C4-2B (cell line): ENCODE measurements around the gene ENG.
A peak's percentile ranks its signal among the peaks of the same experiment; 100 is the strongest.

Experiments used
- H3K27ac ChIP-seq: fragments of 450-650 bp; 2 replicates; pipeline ENCODE4 v1.5.1; 2017
- CTCF ChIP-seq: fragments of 450-650 bp; conservative IDR thresholded peaks from 2 replicates; pipeline ENCODE4 v1.5.1; 2017; ENCODE audit warnings: mild to moderate bottlenecking
- ZFX ChIP-seq: fragments of 450-650 bp; IDR thresholded peaks from 2 replicates; pipeline ENCODE4 v1.6.1; 2017

The ENG gene

GRCh38 chr9:127776195-127776923 is 78.1 kb downstream of the ENG start:
- no peak for TF ChIP-seq ZFX
- no peak for TF ChIP-seq CTCF
- no peak overlapping the region for H3K27ac ChIP-seq

DNA sequence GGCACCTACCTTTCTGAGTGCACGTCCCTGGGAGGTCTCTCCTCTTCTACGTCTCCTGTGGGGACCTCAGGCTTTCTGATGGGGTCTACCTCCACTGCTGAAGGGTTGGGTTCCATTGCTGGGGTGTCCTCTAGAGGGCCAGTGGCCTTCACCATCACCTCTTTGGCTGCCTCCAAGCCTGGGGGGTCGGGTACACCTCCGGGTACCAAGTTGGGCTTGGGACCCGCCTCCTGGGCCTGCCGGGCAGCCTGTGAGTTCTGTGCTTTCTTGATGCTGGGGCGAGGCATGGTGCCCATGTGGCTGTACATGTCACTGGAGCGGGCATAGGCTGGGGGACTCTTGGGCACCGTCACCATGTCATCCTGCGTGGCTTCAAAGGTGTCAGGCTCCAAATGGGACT is 80.5 kb downstream of the ENG start:
- TF ChIP-seq CTCF (no peak), ZFX (no peak)

DNA sequence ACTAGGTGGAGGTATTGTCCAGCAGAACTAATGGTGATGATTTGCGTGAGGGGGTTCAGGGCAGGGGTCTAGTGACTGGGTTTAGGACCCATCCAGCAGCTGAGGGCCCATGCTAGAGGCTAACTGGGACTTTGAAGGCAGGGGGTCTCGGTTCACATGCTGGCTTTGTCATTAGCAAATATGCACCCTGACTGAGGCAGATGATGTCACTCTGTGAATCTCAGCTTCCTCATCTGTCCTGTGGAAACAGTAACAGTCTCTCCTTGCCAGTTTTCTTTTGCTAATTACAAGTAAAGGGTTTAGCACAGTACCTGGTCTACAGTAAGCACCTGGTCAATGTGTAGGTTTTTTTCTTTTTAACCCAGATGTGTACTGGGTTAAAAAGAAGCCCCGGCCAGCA is 81.2 kb downstream of the ENG start:
- TF ChIP-seq CTCF (no peak), ZFX (no peak)
- H3K27ac ChIP-seq: no peak overlapping the region

More for the DNA sequence above, 80.5 kb downstream of the ENG start:
- no peak overlapping the region for H3K27ac ChIP-seq

GRCh38 chr9:127772603-127773002 is 81.9 kb downstream of the ENG start:
- H3K27ac ChIP-seq: no peak overlapping the region
- no peak for TF ChIP-seq ZFX
- no peak for TF ChIP-seq CTCF

DNA sequence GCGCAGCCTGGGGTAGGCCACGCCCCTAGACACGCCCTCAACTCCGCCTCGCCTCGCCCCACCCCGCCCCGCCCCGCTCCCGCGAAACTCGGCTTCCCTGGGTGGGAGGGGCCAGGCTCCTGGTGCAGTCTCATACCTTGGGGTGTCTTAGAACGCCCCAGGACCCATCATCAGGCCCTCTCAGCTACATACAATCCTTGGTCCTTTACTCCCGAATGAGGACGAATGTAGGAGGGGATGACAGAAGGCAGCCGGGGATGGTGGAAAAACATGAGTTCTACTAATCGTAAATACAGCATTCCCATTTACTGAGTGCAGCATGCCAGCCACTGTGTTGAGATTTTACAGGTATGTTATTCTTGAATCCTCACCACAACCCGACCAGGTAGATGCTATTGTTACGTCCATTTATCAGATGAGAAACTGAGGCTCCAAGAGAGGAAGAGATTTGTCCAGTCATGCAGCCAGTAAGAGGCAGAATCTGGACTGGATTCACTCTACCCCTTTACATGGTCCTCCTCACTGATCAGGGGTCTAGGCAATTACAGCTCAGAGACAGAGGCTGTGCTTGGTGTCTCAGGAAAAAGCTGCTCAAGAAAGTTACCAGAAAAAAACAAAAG is 82.8 kb downstream of the ENG start:
- H3K27ac ChIP-seq: no peak overlapping the region
- TF ChIP-seq ZFX (no peak), CTCF (no peak)

- TF ChIP-seq CTCF (no peak), ZFX (no peak)
- peak overlapping the region; percentile 1; the same call in 1 of the 2 replicates for H3K27ac ChIP-seq
Measured at GRCh38 chr9:127770905-127771569, 83.4 kb downstream of the ENG start.

DNA sequence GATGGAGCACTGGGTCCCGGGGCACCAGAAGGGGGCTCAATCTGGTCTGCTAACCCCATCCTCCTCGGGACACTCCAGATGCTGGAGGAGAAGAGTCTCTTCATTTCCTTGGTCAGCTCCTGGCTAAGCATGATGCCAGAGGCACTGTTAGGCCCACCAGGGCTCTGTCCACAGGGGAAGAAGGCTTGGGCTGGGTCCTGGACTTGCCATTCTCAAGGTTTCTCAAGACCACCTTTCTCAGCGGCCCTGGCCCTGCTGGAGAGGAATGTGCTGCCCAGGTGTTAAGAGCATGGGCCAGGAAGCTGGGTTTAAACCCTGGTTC is 83.9 kb downstream of the ENG start:
- TF ChIP-seq ZFX (no peak), CTCF (no peak)
- no peak overlapping the region for H3K27ac ChIP-seq
